ENCODE measurements around the gene HOXB3.

The HOXB3 gene

DNA sequence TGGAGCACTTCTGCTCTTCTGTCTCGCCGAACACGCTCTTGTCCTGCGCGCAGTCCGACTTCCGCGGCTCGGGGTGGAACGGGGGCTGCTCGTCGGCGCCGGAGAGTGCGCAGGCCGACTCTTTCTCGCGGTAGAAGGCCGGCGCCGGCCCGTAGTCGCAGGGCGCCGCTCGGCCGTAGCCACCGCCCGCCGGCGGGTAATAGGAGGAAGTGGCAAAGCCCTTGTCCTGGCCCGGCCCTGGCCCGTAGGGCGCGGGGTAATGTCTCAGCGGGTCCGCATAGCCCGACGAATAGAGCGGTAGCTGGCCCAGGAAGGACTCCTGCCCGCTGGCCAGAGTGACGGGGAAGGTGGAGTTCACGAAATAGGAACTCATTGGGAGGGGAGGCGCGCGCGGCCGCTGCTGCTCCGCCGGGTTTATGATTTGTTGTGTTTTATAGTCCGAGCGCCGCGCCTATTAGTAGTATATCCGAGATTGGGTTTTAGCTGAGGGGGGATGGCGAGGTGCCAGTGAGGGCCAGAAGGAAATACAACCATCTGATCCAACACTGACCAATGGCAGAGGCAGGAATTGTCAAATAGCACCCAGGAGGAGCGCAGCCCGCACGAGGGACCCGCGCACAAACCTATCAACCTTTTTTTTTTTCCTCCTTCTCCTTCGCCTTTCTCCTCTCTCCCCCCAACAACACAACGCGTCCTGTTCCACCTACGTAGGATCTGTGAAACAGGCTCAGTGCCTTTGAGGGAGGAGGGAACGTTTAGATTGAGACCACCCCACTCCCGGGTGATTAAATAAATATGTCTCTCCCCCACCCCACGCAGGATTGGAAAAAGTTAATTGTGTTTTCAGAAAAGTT is 8.0 kb upstream of the HOXB3 start:
- no peak for DNase-seq (ENCODE audit: low read depth)

DNA sequence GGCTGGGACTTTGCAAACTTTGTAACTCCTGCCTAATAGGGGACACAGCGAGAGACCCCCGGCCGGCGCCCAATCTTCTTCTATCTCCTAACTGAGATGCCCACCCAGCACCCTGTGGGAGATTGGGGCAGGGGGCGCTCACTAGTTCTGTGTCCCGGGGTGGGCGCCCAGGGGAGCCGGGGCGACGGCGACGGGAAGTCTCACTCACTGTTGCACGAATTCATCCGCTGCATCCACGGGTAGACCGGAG is 7.4 kb upstream of the HOXB3 start:
- DNase-seq (ENCODE audit: low read depth), result no peak

DNA sequence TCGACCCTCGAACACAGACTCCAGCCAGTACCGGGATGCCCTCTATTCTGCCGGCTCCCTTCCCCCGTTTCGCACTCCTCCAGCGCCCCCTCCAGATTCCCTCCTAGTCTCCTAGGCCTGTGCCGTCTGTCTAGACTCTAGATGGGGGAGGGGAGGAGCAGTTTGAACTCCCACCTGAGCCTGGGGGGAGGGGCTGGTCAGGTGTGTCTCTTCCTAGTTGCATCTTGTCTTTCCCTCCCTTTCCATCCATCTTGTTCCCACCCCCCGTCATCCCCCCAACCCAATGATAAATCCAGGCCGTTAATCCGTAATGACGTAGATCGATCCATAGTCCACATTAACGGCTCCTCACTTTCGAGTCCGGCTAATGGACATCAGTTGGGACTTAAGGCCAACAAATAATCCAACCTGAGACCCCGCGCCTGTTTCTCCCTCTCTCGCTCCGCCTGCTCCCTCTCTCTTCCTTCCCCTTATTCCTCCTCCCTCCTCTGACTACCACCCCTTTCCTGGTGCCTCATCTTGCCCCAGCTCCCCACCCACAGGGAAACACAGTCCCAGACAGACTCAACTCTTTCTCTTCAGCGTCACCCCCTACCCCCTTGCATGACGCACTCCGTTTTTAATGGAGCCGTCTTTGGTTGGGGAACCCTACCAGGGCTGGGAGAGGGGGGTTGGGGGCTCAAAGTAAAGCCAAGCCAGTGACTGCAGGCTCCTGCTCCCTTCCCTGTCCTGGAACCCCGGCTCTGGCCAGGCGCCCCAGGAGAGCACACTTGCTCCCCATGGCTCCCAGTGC is 6.9 kb upstream of the HOXB3 start:
- no peak for DNase-seq (ENCODE audit: low read depth)

DNA sequence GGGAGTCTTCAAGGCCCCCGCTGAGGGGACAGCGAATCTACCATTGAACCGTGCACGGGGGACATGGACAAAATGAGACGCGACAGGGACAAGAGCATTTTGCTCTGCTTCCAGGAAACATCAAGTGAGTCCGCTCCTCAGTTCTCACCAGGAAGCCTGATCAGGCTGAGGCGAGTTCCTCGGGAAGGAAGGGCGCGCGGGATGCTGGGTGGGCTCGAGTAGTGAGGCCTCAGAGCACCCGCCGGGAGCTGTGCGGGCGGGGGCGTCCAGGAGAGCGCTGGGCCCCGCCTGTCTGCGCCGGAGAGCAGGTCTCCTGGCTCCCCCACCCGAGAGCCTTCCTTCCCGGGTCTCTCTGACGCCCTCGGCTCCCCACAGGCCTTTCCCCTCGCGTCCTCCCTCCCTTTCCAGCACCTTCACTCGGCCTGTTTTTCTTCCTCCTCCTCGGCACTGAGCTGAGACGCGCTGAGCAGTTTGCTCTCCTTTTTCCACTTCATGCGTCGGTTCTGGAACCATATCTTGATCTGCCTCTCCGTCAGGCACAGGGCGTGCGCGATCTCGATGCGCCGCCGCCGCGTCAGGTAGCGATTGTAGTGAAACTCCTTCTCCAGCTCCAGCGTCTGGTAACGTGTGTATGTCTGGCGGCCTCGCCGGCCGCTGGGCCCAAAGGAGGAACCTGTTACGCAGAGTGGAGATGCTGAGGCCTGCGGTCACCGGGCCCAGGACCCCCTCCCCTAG is 6.1 kb upstream of the HOXB3 start:
- no peak for DNase-seq (ENCODE audit: low read depth)

DNA sequence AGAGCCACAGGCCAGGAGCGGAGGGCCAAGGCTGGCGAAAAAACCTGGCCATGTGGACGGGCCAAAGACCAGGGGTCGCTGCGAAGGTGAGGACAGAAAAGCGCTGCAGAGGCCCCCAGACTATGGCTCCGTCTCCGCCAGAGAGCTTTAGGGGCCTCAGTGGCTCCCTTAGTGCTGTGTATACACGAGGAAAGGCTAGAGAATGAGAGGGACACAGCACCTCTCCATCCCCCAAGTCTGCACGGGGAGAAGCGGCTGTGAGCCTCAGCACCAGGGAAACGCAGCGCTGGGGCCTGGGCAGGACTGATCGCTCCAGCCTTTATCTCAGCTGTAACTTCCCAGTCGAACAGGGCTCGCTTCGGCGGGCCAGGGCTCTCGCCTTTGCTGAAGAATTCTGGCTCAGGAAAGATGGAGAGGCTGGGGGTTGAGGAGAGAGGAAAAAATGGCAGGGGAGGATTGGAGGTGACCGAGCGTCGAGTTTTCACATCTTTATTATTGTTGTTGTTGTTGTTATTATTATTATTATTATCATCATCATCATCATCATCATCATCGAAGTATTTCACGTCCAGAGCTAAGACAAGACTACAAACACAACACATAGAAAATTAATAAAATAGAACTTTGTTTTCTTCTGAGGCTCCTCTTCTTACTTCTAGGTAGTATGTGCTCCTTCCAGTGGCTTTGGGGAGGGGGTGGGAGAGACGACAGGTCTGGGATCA is 5.4 kb upstream of the HOXB3 start:
- no peak for DNase-seq (ENCODE audit: low read depth)

DNA sequence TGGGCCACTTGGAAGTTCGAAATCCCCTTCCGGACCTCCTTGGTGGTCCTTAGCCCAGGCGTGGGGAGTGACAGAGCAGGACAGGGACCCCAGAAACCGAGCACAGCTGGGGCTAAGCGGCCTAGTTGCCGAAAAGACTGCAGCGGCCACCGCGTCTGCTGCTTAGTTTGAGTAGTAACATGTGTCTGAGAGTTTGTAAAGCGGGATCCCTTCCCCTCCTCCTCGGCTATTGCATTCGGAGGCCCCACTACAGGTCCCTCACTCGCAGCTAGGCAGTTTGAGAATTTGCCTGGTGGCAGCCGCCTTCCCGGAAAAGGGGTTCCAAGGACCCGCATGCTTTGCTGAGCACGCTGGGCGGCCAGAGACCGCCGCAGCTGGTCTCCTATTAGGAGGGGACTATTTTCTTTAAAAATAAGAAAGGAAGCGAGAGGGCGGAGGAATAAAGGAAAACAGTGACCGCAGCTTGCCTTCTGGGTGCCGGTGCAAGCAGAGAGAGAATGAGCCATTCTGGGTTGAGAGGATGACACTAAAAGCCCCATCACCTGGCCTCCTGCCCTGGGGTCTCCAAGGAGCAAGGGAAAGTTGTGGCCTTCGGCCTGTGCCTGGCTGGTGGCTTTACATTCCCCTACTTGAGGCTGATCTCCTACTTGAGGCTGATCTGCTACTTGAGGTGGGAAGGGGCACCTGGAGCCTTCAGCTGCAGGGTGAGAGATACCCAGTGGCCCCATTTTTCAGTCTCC is 4.7 kb upstream of the HOXB3 start:
- no peak for DNase-seq (ENCODE audit: low read depth)

DNA sequence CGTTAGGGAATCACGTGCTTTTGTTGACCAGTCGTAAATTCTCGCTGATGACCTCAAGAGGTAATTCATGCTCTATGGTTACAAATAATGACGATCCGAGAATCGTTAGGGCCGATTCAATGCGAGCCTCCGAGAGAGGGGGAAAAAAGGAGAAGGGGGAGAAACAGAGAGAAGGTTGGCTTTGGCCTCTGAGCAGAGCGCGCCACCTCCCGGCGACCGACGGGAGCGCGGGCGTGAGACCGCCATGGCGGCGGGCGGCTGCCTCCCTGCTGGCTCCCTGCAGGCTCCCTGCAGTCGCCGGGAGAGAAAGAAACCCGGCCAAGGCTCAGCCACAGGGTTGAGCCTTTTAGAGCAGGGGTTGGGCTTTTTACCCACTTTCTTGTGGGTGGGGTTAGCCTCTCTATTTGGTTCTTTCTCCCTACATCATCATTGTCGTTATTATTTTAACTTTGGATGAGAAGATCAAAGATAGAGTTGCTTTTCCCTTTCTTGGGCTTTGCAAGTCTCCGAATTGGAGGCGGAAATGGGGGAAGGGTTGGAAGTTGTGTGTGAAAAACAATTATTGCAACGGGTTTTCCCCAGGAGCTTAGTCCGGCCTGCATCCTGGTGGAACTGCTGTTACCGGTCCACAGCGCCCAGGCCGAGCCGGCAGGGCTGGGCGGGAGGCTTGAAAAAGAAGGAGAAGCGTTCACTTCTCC is 3.9 kb upstream of the HOXB3 start:
- peak; percentile 10 for DNase-seq (ENCODE audit: low read depth)

DNA sequence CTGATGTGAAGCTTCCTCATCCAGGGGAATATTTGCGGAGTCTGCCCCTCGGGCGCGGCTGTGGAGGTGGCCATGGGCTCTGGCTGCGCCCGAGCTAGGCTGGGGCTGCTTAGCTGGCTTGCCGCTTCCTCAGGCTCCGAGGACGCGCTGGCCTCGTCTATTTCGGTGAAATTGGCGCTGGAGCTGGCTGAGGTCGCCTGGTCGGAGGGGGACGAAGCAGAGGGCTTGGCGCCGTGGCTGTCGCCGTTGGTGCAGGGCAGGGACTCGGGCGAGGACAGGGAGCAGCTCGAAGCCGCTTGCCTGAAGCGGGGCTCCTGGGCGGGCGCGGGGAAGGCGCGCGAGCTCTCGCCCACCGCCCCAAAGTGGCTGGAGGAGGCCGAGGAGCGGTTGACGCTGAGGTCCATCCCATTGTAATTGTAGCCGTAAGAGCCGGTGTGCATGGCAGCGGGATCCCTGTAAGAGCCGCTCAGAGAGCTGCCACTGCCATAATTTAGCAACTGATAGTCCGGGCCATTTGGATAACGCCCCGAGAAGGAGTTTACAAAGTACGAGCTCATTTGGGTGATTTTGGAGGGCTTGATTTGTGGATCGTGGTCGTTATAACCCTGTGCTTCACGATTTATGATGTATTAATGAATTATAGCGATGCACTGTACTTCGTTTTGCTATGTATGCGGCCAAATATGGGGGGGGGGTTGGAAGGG is 3.2 kb upstream of the HOXB3 start, which contains the start of gene HOXB5:
TSS of gene HOXB5 (minus strand) at position 654 of the 704 bp plus-strand sequence. CDS start at position 557, 97 bp downstream.
- DNase-seq (ENCODE audit: low read depth), result no peak

DNA sequence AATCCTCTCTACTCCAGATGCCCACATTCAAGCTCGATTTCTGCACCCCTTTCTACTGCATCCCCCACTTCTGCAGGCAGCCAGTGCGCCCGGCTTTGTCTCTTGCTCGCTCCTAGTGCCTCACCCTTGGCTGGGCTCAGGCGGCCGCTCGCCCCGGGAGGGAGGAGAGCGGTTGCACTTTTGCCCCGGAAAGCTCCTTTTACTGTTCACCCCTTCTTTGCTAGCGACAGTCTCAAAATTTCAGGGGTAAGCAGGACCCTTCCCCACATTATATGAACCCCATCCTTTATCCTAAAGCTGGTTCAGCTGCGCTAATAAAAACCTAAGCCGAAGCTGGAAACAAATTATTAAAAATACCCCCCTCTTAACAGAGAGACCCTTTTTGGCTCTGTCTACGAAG is 2.5 kb upstream of the HOXB3 start:
- DNase-seq (ENCODE audit: low read depth), result no peak

DNA sequence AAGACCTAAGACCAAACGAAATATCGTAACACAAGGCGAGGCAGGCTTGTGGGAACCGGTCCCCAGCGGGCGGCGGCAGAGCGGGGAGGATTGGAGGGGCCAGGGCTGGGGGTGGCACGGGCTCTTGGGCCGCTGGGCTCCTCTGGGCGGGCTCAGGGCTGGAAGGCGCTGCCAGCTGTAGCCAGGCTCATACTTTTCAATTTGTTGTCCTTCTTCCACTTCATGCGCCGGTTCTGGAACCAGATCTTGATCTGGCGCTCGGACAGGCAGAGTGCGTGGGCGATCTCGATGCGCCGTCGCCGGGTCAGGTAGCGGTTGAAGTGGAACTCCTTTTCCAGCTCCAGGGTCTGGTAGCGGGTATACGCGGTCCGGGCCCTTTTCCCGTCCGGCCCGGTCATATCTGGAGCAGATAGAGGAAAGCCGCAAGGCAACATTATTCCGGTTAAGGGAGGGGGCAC is 2.0 kb upstream of the HOXB3 start:
- DNase-seq (ENCODE audit: low read depth), result no peak

DNA sequence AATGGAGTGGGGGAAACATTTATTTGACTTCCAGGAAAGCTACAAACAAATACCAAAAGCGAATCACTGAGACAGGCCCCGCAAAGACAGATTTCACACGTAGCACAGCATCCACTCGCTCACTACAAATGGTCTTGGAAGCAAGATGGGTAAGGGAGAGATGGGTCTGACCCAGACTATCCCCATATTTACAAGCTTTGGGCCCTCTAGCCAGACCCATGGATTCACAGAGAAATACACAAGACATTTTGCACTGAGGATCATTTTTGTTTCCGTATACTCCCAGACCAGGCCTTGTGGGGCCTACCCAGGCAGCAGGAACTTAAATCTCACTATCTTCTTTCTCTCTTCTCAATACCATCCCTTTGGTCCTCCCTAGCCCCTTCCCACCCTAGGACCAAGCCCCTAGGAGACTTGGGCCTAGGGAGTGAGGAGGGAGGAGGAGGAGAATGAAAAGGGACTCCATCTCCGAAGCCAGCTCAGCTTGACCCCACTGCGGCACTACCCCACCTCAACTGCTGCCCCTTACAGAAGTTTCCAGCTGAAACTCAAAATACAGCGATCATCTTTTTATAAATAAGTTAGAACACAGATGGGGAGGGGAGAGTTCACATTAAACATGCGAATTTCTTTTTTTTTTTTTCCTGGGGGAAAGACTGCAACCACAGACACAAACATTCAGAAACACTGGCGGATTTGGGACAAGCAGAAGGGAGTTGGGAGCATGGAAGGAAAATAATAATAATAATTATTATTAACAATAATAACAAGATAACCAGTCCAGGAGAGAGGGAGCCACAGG is 1.4 kb upstream of the HOXB3 start:
- DNase-seq (ENCODE audit: low read depth), result no peak

DNA sequence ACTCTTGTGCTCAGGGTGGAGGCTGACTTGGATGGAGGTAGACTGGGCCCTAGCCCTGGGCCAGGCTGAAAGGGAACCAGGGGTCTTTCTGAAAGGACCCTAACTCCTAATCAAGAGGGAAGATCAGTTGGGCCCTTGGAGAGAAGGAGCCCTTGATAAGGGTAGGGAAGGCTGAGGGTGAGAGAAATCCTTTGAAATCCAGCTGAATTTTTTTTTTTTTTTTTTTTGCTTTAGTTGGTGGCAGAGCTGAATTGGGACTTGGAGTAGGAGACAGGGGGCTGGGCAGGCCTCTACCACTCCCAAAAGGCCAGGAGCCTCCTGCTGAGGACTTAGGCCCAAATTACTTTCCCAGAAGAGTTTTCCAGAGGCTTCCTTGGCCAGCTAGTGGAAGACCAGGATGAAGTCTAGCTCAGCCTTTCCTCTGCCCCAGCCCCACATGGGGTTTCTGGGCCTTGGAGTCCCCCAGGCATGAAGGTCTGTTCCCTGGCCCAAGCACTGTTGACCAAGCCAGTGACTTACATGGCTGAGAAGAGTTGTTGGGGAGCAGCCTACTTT is 643 bp upstream of the HOXB3 start:
- no peak for DNase-seq (ENCODE audit: low read depth)

DNA sequence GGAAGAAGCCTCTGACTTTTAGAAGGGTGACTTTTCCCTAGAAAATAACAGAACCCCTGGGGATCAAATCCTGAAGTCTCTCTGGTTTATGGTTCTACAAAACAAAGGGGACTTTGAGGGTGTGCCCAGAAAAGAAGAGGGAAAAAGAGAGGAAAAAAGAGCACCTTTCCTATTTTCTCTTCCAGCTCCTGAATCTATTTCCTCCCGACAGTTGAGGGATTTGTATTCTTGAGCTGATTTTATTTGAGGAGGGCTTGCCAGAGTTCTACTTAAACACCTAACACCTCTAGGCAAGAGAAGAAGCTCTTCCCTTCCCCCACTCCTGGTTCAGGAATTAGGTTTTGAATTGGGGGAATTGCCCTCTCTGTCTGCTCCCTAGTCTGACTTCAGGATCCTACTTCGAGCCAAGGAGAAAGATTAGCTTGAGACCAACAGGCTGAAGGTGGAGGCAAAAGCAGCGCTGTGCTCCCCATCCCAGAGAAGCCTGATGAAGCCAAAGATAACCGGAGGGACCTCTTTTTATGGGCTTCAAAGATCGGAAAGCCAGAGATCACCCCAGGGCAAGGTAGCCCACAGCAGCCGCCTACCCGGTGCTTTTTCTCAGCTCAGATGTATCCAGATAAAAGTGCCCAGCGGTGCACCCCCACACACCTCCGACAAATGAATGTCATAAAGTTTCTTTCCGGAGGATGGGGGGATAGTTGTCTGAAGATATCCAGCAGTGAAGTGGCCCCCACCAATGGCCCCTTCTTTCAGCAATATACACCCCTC is 796 bp downstream of the HOXB3 start:
- DNase-seq (ENCODE audit: low read depth), result no peak

DNA sequence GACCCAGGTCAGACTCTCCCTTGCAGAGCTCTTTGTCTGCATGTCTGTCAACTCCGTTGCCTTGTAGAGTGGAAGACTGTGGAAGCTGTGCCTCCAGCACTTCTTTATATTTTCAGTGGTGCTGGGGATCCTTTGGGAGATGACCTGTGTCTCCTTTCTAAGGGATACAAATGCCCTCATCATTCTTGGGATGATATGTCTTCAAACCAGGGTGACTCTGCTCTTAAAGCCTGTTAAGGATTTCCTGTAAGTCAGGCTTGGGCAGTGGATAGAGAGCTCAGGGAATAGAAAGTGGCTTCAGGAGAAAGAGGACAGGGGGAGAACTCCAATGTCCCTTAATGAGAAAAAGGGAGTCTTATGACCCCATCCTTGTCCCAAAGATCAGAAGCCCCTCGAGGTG is 1.5 kb downstream of the HOXB3 start:
- DNase-seq (ENCODE audit: low read depth), result no peak

DNA sequence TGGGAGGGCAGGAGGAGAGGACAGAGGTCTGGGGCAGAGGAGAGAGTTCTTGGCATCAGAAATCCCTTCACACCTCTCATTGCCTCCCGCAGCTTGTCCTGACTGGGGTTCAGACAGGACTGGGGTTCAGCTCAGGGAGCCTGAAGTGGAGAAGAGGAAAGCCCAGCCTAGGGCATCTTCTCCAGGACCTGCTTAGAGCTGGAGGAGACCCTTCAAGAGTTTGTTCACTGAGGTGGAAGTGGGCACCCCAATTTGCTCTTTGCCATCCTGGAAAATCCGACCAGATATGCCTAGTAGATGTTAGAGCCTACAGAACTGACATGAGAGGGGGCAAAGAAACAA is 2.0 kb downstream of the HOXB3 start:
- DNase-seq (ENCODE audit: low read depth), result no peak

DNA sequence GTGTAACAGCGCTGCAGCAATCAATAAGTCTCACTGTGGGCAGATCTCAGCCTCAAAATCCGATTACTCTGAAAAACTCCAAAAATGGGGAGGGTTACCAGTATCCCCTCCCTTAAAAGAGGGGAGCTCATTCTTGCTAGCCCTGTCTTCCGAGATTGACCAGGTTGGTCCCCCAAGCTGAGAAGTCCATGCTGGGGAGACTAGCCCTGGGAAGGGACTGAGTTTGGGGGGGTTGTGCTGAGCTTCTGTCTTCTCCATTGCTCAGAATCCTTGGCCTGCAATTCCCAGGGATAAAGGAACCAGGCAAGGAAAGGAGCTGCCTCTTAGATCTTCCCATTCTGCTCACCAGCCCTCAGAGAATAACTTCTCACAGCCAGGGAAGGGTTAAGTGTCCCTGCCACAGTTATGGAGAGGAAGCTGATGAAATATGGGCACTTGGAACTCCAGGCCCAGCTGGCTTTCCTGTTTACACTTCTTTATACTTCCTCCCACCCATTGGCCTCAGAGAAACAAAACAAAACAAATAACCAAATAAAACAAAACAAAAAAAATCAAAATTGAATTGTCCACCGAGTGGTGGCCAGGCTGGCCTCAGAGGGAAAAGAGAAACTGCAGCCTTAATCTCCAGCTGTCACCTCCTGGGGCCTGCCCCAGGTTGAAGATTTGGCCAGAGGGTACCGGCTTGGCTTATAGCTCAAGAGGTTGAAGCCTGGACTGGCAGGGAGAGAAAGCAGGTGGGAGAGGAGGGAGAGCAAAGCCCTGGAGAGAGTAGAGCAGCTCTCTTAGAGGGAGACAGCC is 2.6 kb downstream of the HOXB3 start:
- no peak for DNase-seq (ENCODE audit: low read depth)
